ENCODE results near the gene ANKRD44.

The ANKRD44 gene

GRCh38 chr2:196955036-196955435 lies 355.5 kb downstream of the ANKRD44 start:
- Histone ChIP-seq H3K9ac (ENCODE audit: low read depth, low read length) (no peak overlapping the region), H3K4me1 (ENCODE audit: control insufficient read depth, insufficient read depth, low read length) (peaks cover 37% of the 10 kb centered on the region), H3K36me3 (ENCODE audit: control insufficient read depth, insufficient read depth, low read length) (no peaks in the 10 kb centered on the region), H3K27ac (ENCODE audit: low read depth, low read length) (no peak overlapping the region), H3K4me3 (ENCODE audit: low read depth, low read length) (no peak overlapping the region), H3K27me3 (ENCODE audit: control insufficient read depth, insufficient read depth, low read length) (no peaks in the 10 kb centered on the region), H3K9me3 (ENCODE audit: control insufficient read depth, insufficient read depth, low read length) (no peaks in the 10 kb centered on the region)

GRCh38 chr2:196954001-196954400 lies 356.6 kb downstream of the ANKRD44 start:
- H3K9me3 ChIP-seq (ENCODE audit: control insufficient read depth, insufficient read depth, low read length) = no peaks in the 10 kb centered on the region
- no peak overlapping the region for H3K4me3 ChIP-seq (ENCODE audit: low read depth, low read length)
- H3K36me3 ChIP-seq (ENCODE audit: control insufficient read depth, insufficient read depth, low read length) = no peaks in the 10 kb centered on the region
- peaks cover 37% of the 10 kb centered on the region for H3K4me1 ChIP-seq (ENCODE audit: control insufficient read depth, insufficient read depth, low read length)
- H3K27me3 ChIP-seq (ENCODE audit: control insufficient read depth, insufficient read depth, low read length) = no peaks in the 10 kb centered on the region
- H3K9ac ChIP-seq (ENCODE audit: low read depth, low read length) = no peak overlapping the region
- H3K27ac ChIP-seq (ENCODE audit: low read depth, low read length) = peak overlapping the region; percentile 70

- no peaks in the 10 kb centered on the region for H3K36me3 ChIP-seq (ENCODE audit: control insufficient read depth, insufficient read depth, low read length)
- H3K9me3 ChIP-seq (ENCODE audit: control insufficient read depth, insufficient read depth, low read length) = no peaks in the 10 kb centered on the region
- H3K4me3 ChIP-seq (ENCODE audit: low read depth, low read length) = no peak overlapping the region
- no peaks in the 10 kb centered on the region for H3K27me3 ChIP-seq (ENCODE audit: control insufficient read depth, insufficient read depth, low read length)
- no peak overlapping the region for H3K27ac ChIP-seq (ENCODE audit: low read depth, low read length)
- H3K9ac ChIP-seq (ENCODE audit: low read depth, low read length) = no peak overlapping the region
- peaks cover 31% of the 10 kb centered on the region for H3K4me1 ChIP-seq (ENCODE audit: control insufficient read depth, insufficient read depth, low read length)
Measured at GRCh38 chr2:196952936-196953335, 357.6 kb downstream of the ANKRD44 start.

- Histone ChIP-seq H3K9me3 (ENCODE audit: control insufficient read depth, insufficient read depth, low read length) (no peaks in the 10 kb centered on the region), H3K9ac (ENCODE audit: low read depth, low read length) (no peak overlapping the region), H3K36me3 (ENCODE audit: control insufficient read depth, insufficient read depth, low read length) (no peaks in the 10 kb centered on the region), H3K4me3 (ENCODE audit: low read depth, low read length) (no peak overlapping the region), H3K27ac (ENCODE audit: low read depth, low read length) (no peak overlapping the region), H3K27me3 (ENCODE audit: control insufficient read depth, insufficient read depth, low read length) (no peaks in the 10 kb centered on the region), H3K4me1 (ENCODE audit: control insufficient read depth, insufficient read depth, low read length) (peaks cover 27% of the 10 kb centered on the region)
Measured at GRCh38 chr2:196951973-196952372, 358.6 kb downstream of the ANKRD44 start.

- Histone ChIP-seq H3K4me3 (ENCODE audit: low read depth, low read length) (no peak overlapping the region), H3K27ac (ENCODE audit: low read depth, low read length) (no peak overlapping the region), H3K36me3 (ENCODE audit: control insufficient read depth, insufficient read depth, low read length) (no peaks in the 10 kb centered on the region), H3K4me1 (ENCODE audit: control insufficient read depth, insufficient read depth, low read length) (peaks cover 5% of the 10 kb centered on the region), H3K9me3 (ENCODE audit: control insufficient read depth, insufficient read depth, low read length) (no peaks in the 10 kb centered on the region), H3K27me3 (ENCODE audit: control insufficient read depth, insufficient read depth, low read length) (no peaks in the 10 kb centered on the region), H3K9ac (ENCODE audit: low read depth, low read length) (no peak overlapping the region)
Measured at GRCh38 chr2:196949116-196949515, 361.5 kb downstream of the ANKRD44 start.

- Histone ChIP-seq H3K9me3 (ENCODE audit: control insufficient read depth, insufficient read depth, low read length) (no peaks in the 10 kb centered on the region), H3K4me3 (ENCODE audit: low read depth, low read length) (no peak overlapping the region), H3K27me3 (ENCODE audit: control insufficient read depth, insufficient read depth, low read length) (no peaks in the 10 kb centered on the region), H3K27ac (ENCODE audit: low read depth, low read length) (no peak overlapping the region), H3K4me1 (ENCODE audit: control insufficient read depth, insufficient read depth, low read length) (0 out of 2 replicates have a peak, but pooled peaks cover 4% of the 10 kb centered on the region), H3K36me3 (ENCODE audit: control insufficient read depth, insufficient read depth, low read length) (no peaks in the 10 kb centered on the region), H3K9ac (ENCODE audit: low read depth, low read length) (no peak overlapping the region)
Measured at GRCh38 chr2:196944570-196944969, 366.0 kb downstream of the ANKRD44 start.

GRCh38 chr2:196941398-196942078 lies 369.0 kb downstream of the ANKRD44 start:
- H3K27me3 ChIP-seq (ENCODE audit: control insufficient read depth, insufficient read depth, low read length) = no peaks in the 10 kb centered on the region
- H3K9ac ChIP-seq (ENCODE audit: low read depth, low read length) = no peak overlapping the region
- 0 out of 2 replicates have a peak, but pooled peaks cover 4% of the 10 kb centered on the region for H3K4me1 ChIP-seq (ENCODE audit: control insufficient read depth, insufficient read depth, low read length)
- H3K9me3 ChIP-seq (ENCODE audit: control insufficient read depth, insufficient read depth, low read length) = no peaks in the 10 kb centered on the region
- H3K27ac ChIP-seq (ENCODE audit: low read depth, low read length) = no peak overlapping the region
- H3K36me3 ChIP-seq (ENCODE audit: control insufficient read depth, insufficient read depth, low read length) = no peaks in the 10 kb centered on the region
- H3K4me3 ChIP-seq (ENCODE audit: low read depth, low read length) = no peak overlapping the region

- H3K4me3 ChIP-seq (ENCODE audit: low read depth, low read length) = no peak overlapping the region
- H3K27me3 ChIP-seq (ENCODE audit: control insufficient read depth, insufficient read depth, low read length) = no peaks in the 10 kb centered on the region
- H3K27ac ChIP-seq (ENCODE audit: low read depth, low read length) = no peak overlapping the region
- no peaks in the 10 kb centered on the region for H3K36me3 ChIP-seq (ENCODE audit: control insufficient read depth, insufficient read depth, low read length)
- H3K9me3 ChIP-seq (ENCODE audit: control insufficient read depth, insufficient read depth, low read length) = no peaks in the 10 kb centered on the region
- H3K9ac ChIP-seq (ENCODE audit: low read depth, low read length) = no peak overlapping the region
- H3K4me1 ChIP-seq (ENCODE audit: control insufficient read depth, insufficient read depth, low read length) = 0 out of 2 replicates have a peak, but pooled peaks cover 4% of the 10 kb centered on the region
Measured at GRCh38 chr2:196939371-196939770, 371.2 kb downstream of the ANKRD44 start.
